ENCODE measurements around the gene CYP3A5.
A peak's percentile ranks its signal among the peaks of the same experiment; 100 is the strongest.
"Not testable (repeated sequence)": the region's sequence is repeated elsewhere in the genome, so short reads cannot be mapped to it uniquely, and the experiment has no call there.

The CYP3A5 gene

DNA sequence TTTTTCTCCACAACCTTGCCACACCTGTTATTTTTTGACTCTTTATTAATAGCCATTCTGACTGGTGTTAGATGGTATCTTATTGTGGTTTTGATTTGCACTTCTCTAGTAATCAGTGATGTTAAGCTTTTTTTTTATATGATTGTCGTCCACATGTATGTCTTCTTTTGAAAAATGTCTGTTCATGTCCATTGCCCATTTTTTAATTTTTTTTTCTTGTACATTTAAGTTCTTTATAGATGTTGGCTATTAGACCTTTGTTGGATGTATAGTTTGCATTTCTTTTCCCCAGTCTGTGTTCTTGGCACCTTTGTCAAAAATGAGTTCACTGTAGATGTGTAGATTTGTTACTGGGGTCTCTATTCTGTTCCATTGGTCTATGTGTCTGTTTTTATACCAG, 34.2 kb downstream of the CYP3A5 start:
- no peak overlapping the region for H3K27ac ChIP-seq

DNA sequence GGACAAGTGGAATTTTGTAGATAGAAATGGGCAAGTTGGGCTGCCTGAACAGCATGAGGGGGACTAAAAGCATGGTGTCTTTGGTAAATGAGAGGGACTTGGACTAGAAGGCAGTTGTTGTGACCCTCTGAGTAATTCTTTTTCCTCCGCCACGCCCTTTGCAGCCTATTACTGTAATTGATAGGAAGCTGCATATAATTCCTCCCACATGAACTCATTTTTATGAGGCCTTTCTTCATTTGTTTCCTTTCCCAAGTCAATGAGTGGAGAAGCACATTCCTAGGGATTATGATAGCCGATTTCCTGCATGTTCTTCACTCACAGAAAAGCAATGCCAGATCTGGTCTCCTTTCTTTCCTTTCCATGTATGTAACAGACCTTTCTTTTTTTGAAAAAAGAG, 35.4 kb downstream of the CYP3A5 start:
- H3K4me3 ChIP-seq = no peak overlapping the region
- no peak overlapping the region for H3K27ac ChIP-seq

More for the DNA sequence above, 34.2 kb downstream of the CYP3A5 start:
- H3K4me3 ChIP-seq = no peak overlapping the region

DNA sequence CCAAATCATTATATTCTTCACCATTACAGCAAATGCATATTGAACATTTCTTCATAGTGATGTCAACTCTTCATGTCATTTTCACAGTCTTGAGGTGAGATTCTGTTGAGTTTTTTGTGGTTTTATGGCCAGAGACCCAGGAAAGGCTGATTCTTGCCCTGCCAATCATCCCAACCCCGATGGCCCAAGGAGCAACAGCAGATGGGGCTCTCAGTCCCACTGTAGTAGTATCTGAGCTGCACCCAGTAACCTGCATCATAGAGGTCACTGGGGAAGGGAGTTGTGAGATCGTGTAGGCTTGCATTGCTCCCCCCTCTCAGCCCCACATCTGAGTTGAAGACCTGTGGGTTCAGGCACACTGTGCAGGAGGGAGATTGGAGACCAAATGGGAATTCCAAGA, 36.3 kb downstream of the CYP3A5 start:
- no peak overlapping the region for H3K27ac ChIP-seq

DNA sequence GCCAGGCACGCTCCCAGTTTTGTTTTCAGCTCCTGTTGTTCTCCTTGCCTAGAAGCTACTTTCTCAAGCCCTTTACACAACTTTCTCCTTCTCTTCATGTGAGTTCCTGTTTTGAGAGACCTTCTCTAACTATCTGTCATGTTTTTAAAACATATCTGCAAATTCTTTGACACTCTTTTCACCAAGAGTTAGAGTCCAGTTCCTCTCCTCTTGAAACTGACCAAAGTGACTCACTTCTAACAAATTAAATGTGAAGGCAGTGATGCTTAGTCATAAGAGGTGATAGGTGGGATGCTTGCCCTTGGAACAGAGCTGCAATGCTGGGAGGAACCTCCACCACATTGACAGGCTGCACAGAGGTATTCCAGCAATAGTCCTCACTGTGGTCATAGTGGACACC, 37.8 kb downstream of the CYP3A5 start:
- H3K27ac ChIP-seq = no peak overlapping the region
- H3K4me3 ChIP-seq = no peak overlapping the region

More for the DNA sequence above, 36.3 kb downstream of the CYP3A5 start:
- no peak overlapping the region for H3K4me3 ChIP-seq

DNA sequence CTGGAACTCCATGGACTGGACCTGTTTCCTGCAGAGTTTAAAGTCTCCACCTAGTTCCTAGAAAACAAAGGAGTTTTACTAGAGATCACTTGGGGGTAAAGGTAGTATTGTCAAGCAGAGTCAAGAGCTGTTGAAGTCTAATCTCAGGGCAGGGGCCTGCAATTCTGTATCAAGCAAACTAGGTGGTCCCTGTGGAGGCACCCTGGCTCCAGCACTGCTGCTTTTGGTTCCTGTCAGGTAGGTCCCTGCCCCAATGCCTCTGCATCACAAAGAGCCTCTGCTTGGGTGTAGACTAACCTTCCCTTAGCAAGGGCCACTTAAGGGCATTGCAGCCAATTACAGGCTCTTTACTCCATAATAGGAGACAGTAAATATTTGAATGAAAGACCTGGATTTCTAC, 40.5 kb downstream of the CYP3A5 start:
- H3K4me3 ChIP-seq = no peak overlapping the region
- H3K27ac ChIP-seq = no peak overlapping the region

DNA sequence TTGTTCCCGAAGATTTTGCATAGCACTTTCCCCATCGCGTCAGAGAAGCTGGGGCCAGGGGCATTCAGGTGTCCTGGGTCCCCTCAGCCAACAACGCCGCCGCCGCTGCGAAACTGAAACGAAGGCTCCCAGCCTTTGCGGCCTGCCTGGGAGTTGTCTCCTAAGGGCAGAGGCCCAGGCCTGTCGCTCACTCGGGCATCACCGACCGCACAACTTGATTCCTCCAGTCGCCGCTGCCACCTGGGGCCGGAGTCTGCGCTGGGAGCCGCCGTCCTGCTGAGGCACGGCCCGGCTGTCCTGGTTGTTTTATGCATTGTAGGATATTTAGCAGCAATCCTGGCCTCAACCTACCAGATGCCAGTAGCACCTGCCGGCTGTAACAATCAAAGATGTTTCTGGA, 41.1 kb downstream of the CYP3A5 start:
- Histone ChIP-seq H3K4me3 (no peak overlapping the region), H3K27ac (no peak overlapping the region)

DNA sequence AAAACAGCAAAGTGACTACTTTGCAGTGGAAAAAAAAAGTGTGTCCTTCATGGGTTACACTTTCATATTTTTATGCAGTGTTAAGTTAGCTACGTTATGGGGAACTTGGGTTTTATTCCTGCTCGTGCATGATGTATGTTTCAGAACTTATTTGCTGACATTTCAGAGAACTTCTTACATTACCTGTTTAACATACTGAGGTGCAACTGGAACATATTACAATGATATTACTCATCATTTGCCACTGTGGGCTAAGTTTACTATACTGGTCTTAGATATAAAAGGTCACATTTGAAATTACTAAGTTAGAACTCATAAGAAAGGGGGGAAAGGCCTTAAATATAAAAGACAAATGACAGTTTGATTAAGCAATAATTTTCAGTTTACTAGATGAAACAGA, 42.4 kb downstream of the CYP3A5 start:
- not testable (repeated sequence) for H3K27ac ChIP-seq

DNA sequence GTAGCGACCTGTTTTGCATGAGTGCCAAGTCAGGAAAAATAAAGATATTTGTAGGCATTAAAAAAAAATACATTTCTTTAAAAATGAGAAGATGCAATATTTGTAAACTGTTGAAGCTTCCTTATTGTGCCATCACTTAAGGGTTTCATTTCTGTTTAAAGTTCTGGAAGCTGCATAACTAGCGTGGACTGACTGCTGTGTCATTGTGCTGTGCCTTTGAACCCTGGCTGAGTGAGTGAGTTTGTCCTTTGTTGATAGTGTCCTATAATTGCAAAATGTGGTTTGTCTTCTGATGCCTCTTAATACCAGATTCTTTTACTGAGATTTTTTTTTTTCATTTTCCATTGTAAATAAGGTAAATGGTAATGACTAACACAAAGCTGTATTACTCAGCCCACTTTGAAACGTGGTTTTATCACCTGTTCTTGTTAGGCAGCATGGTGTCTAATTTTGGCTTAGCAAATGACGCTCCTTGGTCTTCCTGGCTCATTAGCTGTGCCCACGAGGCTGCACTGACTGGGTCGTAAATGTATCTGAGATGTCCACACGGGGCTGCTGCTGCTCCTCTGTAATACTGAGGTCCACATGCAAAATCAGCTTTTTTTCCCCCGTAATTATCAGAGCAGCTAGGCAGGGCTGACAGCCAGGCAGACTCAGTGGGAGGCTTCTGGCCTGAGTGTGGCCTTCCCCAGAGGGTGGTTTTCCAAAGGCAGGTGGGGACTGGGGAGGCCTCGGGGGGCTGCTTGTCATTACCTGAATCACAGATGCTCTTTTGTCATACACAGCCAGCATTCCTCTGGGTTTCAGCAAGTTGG, 48.3 kb downstream of the CYP3A5 start:
- Histone ChIP-seq H3K4me3 (no peak overlapping the region), H3K27ac (peak overlapping the region in 2 of 21 experiments; percentile 41 to 42)

More for the DNA sequence above, 42.4 kb downstream of the CYP3A5 start:
- H3K4me3 ChIP-seq = not testable (repeated sequence)

DNA sequence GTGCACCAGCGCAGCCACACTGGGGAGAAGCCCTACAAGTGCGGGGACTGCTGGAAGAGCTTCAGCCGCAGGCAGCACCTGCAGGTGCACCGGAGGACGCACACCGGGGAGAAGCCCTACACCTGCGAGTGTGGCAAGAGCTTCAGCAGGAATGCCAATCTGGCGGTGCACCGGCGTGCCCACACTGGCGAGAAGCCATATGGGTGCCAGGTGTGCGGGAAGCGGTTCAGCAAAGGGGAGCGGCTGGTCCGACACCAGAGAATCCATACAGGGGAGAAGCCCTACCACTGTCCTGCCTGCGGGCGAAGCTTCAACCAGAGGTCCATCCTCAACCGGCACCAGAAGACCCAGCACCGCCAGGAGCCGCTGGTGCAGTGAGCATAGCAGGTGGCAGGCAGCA, 50.2 kb downstream of the CYP3A5 start:
- H3K4me3 ChIP-seq = no peak overlapping the region
- no peak overlapping the region for H3K27ac ChIP-seq

DNA sequence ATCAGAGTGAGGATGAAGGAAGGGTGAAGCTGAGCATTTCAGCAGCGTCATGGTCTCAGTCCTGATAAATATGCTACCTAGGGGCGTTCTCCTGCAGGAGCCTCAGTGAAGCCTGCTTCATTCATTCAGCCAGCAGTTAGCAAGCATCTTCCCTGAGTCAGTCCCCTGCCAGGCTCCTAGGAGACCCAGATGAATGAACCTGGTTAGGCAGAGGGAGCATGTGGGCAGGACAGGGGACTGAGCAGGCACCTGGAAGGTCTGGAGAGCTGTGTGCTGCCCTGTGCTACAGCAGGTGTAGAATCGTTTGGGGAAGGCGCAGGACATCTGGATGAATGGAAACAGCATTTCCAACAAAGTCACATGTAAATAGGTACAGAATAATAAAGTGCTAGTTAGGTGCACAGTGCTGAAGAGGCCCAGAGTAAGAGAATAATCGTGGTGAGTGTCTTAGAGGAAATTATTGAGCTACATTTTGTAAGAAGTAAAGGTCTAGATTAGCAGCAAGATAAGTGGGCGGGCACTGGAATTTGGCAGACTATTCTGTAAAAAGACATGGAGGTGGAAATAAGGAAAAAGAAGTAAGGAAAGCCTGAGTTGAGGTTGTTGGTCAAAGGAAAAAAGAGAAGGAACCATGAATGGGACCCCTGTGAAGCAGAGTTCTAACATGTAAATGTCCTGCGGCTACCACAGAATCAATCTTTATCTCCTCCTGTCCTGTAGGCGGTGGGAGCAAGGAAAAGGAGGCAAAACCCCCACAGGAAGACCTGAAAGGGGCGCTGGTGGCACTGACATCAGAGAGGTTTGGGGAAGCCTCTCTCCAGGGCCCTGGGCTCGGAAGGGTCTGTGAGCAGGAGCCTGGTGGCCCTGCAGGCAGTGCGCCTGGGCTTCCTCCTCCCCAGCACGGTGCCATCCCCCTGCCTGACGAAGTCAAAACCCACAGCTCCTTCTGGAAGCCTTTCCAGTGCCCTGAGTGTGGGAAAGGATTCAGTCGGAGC, 51.0 kb downstream of the CYP3A5 start:
- Histone ChIP-seq H3K27ac (no peak overlapping the region), H3K4me3 (no peak overlapping the region)

DNA sequence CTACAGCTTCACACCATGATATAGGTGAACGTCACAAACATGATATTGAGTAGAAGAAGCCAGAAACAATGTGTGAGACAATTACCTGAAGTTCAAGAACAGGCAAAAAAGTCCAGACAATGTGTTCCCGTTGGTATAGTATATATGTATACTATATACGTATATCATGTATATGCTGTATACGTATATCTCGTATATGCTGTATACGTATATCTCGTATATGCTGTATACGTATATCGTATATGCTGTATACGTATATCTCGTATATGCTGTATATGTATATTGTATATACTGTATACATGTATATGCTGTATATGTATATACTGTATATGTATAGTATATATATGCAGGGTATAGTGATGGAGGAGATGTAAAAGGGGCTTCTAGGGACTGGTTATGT, 52.3 kb downstream of the CYP3A5 start:
- H3K4me3 ChIP-seq = no peak overlapping the region
- H3K27ac ChIP-seq = no peak overlapping the region

DNA sequence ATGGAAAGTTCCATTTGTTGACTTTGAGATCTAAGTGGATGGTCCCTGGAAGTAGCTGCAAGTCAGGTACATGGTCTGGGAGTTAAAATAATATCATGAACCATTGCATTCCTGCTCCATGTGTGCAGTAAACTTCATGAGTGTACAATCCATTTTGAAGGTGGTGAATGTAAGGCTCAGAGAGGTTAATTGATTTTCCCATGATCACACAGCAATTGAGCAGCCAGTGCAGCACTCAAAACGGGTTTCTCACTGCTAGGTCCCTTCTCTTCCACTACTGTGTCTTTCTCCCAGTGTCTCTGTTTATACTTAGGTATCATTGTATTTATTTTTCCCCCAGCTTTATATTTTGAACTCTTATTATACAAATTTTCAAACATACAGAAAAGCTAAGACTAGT, 53.1 kb downstream of the CYP3A5 start:
- no peak overlapping the region for H3K4me3 ChIP-seq
- no peak overlapping the region for H3K27ac ChIP-seq

DNA sequence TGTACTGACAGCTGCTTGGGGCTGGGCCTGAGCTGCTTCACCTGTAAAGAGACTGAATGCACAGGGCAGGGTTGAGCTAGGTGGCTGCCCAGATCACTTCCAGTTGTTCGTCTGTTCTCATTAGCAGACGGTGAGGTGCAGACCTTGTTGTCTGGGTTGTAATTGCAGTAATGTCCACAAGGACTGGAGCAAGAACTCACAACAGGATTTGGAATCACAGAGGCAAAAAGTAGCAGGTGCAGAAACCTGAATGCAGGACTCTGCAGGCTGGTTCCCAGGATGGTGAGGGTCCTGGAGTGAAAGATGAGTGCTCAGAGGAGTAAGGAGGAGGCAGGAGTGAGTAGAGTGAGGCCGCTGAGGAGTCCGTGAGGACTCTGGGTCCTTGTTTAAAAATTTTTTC, 53.8 kb downstream of the CYP3A5 start:
- Histone ChIP-seq H3K4me3 (no peak overlapping the region), H3K27ac (no peak overlapping the region)

DNA sequence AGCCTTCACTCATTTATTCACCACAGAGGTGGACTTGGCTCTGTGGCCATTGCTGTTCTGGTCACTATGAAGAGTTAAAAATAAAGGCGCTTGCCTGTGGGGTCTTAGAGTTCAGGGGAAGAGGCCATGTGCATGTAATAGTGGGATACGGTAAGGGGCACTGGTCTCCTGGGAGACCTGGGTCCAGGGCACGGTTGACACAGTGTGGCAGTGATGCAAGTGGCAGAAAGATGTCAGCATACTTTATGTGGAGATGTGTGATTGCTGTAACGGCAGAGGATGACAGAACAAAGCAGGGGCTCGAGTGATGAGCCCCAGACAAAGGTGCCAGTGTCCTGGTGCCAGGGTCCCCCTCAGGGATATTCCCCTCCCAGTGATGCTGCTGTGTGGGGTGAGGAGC, 54.5 kb downstream of the CYP3A5 start:
- Histone ChIP-seq H3K4me3 (no peak overlapping the region), H3K27ac (peak overlapping the region in 3 of 21 experiments; percentile 18 to 85 (median 83))

DNA sequence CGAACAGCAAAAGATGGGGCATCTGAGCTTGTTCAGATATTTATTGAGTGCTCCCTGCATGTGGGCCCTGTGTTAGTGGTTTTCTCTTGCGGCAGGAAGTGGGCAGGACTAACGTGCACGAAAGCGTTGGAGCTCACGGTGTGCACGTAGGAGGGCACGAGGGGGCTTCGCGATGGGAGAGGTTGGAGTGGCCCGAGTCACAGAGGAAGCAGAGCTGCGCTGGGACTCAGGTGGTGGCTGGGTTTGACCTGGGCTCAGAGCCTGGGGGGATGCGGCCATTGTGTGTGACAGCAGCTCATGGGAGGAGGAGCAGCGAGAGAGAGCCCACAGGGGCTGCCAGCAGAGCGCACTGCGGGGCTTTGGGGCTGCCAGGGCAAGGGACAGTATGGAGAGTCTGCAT, 55.3 kb downstream of the CYP3A5 start:
- Histone ChIP-seq H3K27ac (peak overlapping the region in 14 of 21 experiments; percentile 13 to 85 (median 38)), H3K4me3 (no peak overlapping the region)

DNA sequence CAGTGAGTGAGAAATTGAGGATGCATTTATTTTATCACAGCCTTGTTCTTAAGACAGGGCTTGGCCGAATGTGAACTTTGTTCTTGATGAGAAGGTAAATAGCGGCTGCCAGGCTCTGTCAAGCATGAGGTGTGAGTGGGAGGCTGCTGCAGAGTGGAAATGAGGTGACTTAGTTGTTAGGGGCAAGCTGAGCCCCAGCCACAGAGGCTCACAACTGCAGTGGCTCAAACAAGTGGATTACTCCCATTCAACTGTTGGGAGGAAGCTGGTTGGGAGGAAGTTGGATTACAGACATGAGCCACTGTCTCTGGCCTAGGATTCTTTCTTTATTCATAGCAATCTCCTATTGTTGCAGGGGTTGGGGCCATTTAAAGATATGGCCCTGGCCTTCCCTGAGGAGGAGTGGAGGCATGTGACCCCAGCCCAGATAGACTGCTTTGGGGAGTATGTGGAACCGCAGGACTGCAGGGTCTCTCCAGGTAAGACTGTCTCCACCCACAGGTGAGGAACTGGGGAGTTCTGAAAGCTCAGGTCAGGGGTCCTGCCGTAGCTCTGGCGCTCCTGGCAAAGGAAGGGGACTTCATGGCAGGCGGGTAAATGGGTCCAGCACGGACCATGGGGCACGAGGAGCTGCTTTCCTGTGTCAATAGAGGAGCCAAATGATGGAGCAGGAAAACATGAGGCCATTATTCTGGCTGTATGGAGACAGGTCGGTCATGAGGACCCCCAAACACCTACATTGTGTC, 55.9 kb downstream of the CYP3A5 start:
- Histone ChIP-seq H3K27ac (peak overlapping the region in 14 of 21 experiments; percentile 4 to 85 (median 53)), H3K4me3 (no peak overlapping the region)

DNA sequence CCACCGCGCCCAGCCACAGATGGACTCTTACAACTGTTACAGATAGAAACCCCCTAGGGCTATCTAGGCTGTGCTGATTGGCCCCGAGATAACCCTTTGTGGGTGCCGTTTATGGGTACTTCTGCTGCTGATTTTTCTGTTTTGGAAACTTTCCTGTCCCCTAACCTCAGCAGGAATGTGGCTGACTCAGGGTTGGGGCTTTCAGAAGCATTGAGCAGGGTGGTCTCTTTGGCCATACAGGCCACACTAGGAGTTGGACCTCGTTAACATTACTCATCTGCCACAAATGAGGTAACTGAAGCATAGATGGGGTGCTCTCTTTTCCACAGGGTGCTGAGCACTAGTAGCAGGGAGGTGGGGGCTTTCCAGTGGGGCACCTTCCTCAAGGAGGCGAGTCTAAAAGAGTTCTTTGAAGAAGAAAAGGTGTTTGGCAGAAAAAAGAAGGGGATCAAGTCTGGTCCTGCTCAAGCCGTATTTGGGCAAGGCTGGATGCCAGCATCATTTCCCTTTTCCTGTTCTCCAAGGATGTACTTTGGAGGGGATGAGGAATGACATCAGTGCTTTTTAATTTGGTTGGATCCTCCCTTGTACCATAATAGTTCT, 56.6 kb downstream of the CYP3A5 start:
- Histone ChIP-seq H3K4me3 (no peak overlapping the region), H3K27ac (peak overlapping the region in 9 of 21 experiments; percentile 4 to 85 (median 75))

DNA sequence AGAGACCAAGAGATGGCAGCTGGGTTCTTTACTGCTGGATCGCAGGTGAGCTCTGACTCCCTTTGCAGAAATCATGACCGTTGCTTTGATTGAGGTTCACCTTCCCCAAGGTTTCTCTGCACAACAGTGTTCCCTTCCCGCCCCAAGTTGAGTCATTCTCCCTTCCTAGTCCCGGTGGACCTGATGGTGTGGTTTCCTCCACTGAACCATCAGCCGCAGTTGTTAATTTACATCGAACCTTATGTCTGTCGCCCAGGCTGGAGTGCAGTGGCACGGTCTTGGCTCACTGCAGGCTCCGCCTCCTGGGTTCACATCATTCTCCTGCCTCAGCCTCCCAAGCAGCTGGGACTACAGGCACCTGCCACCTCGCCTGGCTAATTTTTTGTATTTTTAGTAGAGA, 57.2 kb downstream of the CYP3A5 start:
- peak overlapping the region in 5 of 21 experiments; percentile 18 to 85 (median 75) for H3K27ac ChIP-seq

DNA sequence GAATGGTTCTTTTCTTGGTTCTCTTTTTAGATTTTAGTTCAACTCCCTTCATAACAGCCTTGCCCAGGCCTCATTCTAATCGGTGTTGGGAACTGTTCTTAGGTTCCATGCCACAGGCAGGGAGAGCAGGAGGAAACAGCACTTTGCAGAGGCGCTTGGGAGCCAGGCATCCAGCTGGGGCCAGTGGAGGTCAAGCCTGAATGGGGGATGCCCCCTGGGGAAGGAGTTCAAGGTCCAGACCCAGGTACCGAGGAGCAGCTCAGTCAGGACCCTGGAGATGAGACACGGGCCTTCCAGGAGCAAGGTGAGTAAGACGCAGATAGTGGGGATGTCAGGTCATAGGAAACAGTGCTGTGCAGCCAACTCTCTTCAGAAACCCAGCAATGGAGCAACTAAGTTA, 58.5 kb downstream of the CYP3A5 start:
- Histone ChIP-seq H3K27ac (no peak overlapping the region), H3K4me3 (no peak overlapping the region)

More for the DNA sequence above, 57.2 kb downstream of the CYP3A5 start:
- no peak overlapping the region for H3K4me3 ChIP-seq
